ENCODE results near the gene CORO7.

The CORO7 gene

DNA sequence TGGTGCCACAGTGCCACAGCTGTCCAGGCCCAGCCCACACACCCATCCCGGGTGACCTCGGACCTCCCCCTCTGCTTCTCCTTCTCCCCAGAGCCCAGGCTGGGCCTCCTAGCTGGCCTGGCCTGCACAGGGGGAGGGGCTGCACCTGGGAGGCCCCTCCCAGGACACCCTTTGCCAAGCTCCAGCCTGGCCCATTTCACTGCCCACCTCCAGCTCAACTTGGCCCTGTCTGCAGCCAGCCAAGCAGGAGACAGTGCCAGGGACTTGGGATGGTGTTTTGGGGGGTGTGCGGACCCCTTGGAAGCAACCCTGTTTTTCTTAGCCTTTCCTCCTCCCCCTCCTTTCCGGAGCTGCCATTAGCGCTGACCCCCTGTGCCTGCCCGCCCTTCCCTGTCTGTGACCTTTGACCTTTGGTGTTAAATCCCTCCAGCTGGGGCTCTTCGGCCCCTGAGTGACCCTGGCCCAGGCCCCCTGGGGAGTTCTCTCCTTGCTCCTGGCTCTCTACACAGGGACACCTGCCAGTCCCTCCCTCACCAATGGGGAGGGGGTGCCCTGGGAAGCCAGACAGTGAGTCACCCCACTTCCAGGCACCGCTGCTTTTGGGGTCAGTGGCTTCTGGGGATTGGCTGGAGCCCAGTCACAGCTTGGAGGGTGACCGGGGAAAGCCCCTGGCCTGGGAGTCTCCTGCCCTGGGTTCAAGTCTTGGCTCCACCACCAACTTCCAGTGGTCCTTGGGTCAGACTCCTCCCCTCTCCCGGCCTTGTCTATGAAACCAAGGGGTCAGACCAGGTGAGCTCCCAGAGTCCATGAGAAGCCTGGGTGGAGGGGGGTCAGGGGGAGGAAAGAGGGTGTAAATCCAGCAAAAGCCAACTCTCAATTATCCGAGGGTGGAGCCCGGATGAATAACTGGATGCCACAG lies 98.6 kb downstream of the CORO7 start:
- no peak for DNase-seq

DNA sequence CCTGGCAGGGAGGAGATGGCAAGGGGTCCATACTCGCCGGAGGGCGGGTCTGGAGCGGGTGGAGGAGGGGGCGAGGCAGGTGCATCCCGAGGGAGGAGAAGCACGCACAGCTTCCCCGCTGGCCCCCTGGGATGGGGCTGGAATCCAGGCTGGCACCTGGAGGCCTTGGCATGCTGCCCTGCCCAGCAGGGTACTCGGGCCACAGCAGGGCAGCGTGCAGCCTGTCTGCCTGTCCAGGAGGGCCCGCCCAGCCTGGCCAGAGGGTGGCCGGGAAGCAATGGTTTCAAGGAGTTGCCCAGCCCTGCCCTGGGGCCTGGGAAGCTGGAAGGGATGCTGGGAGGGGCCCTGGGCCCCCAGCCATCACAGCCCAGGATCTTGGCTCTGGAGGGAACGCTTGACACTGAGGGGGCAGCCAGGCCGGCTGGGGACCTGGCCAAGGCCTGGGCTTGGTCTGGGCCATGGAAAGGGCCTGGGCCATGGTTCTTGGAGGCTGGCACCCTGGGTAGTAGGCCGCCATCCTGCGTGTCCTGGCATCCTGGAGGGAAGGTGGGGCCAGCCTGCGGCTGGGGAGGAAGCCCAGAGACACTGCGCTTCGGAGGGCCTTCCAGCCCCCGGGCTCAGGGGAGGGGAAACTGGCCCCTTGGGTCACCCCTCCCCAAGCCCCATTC lies 99.4 kb downstream of the CORO7 start:
- no peak for DNase-seq

DNA sequence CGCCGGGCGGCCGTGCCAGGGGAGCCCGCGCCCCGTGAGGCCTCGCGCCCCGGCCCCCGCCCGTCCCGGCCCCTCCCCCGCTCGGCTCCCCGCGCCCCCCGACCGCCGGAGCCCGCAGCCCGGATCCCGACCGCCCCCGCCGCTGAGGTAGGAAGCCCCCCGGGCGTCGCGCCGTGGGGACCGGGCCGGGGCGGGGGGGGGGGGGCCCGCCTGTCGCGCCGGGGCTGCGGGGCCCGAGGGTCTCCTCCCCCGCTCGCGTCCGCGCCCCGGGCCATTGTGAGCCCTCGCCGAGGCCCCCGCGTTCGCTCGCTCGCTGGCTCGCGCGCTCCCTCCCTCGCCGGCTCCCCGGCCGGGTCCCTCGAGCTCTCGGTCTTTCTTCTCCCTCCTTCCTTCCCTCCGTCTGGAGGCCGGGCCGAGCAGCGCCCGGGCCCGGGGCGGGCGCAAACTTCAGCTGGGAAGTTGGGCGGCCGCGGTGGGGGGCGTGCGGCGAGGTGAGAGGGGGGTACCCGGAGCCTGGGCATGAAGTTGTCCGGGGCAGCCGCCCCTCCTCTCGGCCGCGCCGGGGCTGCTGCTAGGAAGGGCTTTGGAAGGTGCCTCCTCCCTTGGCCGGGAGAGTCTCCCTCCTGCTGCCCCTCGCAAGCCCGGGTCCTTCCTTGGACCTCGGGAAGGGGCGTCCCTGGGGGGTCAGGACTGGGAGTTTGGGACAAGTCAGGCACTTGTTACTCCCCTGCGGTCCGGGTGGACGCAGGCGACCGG lies 100.1 kb downstream of the CORO7 start:
- no peak for DNase-seq

DNA sequence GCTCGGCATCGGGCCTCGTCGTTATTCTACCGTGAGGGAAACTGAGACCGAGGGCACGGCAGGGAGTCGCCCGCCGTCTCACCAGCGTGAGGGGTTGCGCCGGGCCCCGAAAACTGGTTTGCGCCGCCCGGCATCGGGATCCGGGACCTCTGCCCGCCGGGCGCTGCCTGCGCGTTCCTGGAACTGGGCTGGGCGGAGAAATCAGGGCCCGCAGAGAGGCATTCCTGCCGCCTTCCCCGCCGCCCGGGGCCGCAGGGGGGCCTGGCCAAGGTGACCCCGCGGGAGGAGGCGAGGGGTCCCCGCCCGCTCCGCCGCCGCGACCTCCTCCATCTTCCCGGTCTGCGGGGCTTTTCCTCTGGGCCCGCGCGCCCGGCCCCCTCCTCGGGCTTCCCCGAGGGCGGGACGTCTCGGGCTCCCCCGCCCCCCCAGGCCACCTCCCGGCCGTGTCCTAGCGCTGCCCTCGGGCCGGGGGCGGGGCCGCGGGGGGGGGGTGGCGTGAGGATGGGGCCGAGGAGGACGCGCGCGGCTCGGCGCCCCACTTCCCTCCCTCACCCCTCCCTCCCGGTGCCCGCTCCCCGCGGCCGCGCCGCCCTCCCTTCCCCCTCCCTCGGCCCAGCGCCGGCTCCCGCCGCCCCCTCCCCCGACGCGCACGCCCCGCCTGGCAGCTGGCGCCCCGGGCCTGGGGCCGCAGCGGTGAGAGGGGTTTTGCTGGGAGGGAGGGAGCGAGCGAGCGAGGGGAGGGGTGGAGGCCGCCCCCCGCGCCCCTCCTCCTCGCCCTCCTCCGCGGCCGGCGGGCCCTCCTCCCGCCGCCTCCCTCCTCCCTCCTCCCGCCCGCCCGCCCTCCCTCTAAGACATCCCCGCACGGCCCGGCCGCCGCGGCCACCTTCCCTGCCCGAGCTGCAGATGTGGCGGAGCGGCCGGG lies 100.9 kb downstream of the CORO7 start, which contains the start of gene GLIS2:
Gene GLIS2, plus strand, starts transcription at position 882 of the 922 bp plus-strand sequence. CDS start 16,214 bp downstream, outside the sequence.
- no peak for DNase-seq

DNA sequence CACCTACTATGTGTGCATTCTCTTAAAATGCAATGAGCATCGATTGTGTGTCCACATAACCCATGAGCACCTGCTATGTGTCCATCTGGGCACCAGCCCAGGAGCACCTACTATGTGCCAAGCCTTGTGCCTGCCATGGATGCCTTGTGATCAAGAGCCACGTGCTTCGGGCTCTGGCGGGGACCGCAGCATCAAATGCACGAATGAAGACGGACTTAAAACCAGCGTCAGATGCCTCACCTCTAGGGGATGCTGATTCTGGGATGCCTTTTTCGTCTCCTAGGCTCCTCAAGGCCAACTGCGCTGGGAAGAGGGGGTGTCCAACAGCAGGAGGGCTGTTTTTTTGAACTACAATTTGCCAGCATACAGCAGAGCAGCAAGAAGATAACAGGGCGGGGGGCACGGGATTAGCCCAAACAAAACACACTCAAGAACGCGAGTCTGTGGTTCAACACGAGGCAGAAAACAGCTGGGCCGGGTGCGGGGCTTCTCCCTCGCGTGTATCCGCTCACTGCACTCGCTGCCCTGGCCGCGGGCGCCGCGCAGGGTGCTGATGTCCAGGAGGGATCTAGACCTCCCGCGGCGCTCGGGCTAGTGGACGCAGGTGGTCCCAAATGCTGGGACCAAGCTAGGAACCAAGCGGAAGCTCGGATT lies 101.7 kb downstream of the CORO7 start:
- DNase-seq = no peak

DNA sequence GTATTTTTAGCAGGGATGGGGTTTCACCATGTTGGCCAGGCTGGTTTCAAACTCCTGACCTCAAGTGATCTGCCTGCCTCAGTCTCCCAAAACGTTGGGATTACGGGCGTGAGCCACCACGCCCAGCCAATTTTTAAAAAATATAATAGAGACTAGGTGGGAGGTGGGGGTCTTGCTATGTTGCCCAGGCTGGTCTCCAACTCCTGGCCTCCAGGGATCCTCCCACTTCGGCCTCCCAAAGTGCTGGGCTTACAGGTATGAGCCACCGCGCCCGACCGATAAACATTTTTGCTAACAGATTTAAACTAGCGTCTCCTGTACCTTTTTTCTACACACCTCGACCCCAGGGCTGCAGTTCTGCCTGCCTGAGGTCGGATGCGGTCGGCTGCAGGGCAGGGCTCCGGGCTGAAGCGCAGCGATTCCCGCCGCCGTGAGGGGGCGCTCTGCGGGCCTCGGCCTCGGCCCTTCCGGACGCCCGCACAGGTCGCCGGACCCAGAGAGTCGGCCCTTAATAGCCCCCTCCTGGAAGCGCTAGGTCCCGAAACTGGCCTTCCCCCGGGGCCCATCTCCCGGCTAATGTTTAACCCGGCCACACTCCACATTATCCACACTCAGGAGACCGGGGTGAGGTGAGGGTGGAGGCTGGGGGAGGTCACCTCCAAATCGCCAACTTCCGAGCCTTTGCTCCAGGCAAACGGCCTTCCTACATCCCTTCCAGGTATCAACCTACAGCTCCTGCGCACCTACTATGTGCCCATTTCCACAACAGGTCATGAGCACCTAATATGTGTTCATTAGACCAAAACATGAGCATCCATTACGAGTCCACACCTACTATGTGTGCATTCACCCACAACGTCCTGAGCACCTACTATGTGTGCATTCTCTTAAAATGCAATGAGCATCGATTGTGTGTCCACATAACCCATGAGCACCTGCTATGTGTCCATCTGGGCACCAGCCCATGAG lies 102.5 kb downstream of the CORO7 start:
- no peak for DNase-seq

DNA sequence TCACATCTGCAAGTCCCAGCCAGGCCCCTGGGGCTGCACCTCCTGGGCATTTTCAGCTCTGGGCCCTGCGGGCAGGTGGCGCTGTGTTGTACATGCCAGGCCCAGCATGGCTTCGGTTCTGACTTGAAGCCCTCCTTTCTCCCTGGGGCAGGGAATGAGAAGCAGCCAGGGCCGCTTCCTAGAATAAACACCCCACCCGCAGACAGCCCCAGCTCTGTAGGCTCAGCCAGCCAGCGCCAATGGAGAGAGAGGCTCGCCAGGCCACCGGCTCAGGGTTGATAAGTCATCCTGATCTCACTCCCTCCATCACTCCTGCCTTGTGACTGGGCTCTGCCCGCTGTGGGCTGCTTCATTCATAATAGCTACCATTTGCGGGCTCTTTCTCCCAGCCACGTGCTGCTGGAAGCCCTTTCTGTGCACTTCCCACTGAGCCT lies 106.5 kb downstream of the CORO7 start:
- peak; percentile 62 for DNase-seq

DNA sequence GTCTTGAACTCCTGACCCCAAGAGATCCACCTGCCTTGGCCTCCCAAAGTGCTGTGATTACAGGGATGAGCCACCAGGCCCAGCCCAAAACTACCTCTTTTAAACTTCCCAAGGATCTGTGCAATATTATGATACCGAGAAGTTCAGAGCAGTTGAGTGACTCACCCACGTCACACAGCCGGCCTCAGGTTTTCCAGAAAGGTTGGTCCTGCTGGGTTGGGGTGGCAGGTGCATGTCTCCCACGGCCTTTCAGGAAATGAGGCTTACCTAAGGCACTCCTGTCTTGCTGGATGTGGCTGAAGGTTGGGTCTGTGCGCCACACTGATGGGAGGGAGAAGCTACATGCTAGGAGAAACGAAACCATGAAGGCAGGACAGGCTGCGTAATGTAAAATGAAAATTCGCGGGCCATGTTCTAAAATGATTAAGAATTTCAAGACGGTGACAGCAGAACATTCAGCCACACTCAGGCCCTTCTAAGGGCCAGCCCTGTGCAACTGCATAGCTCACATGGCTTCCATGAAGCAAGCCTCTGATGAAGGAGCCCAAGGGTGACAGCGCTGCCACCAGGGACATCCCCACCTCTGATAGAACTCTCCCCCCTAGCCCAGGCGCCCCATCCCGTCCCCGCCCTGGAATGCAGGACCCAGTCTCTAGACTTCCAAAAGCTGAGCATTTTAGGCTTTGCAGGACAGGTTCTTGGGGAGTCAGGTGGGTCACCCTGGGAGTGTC lies 107.1 kb downstream of the CORO7 start:
- no peak for DNase-seq

DNA sequence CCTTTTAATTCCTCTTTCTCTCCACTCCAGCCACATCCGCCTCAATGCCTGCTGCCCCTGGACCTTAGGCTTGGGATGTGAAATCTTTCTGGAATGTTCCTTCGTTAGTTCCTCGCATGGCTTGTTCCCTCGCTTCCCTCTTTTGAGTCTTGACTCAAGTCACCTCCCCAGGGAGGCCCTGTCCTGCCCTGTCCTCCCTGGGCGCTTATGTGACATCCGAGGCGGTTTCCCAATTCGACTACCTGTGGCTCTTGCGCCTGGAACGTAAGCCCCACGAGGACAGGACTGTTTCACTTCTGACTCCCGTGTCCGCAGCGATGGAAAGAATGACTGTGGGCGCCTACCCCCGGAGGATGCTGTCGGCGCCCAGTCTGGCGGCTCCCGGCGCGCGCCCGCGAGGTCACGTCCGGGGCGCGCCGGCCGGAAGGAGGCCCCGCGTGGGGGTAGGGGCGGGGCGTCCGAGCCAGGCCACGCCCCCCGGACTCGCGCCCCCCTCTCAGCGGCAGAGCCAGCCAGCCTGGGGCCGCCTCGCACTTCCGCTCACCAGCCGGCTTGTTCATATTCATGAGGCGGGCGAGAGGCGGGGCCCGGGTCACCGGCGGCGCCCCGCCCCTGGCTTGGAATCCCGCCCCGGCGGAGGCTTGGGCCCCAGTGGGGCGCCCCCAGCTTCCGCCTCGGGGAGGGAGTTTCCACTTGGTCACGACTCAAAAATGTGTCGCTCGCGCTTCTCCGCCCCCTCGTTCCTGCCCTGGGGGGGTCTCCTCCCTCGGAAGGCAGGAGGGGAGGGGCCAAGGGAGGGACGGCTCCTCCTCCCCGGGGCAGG lies 109.0 kb downstream of the CORO7 start:
- peak; percentile 95 for DNase-seq

DNA sequence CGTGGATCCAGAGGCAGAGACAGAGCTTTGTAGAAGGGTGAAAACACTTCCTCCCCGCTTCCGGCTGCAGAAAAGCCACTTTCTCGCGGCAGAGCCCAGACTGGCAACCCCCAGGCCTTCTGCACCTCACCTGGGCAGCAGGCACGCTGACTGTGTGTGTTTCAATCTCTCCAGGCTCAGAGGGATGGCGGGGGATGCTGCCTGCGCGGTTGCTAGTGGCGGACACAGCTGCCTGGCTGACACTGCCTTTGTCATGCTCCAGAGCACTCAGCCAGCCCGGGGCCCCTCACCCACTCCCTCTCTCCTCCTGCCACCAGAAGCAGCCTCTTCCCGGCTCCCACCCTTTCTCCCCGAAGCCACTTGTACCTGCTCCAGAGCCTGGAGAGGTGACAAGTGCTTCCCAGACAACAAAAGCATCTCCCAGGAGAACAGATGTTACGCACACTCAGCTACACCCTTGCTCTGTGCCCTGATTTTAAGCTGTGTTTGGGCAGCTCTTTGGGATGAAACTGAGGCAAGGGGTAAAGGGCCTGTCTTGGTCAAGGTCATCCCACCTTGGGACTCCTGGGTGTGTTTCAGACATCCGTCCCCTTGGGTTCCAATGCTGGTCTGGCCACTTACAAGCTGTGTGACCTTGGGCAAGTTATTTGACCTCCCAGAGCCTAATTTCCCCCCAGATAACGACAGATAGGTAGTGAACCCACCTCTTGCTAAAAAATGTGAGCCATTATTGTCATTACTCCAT lies 109.8 kb downstream of the CORO7 start:
- peak; percentile 44 for DNase-seq

Data from activated CD8-positive, alpha-beta memory T cell treated with anti-CD3 and anti-CD28 coated beads, Interleukin-2, amount 50 U/mL, for 4 hours (primary cell).